A549 (cell line): ENCODE results near the gene RCOR2. TPM values are rescaled to one million over a fixed set of nuclear protein-coding genes. Genes with fewer than 3 reads are reported as not detected.

Experiments used
- ATAC-seq, 2 experiments: fragments of 200-7000 bp in 1 of 2; fragments of >200 bp in 1 of 2; cut with Nextera tagmentation in 1 of 2; cut with Tn5 transposase in 1 of 2; 3 replicates each; pipeline versions ENCODE4 v1.8.0 to v1.9.1; 2018 to 2020; ENCODE audit warnings: mild to moderate bottlenecking in 1 of 2, moderate library complexity in 1 of 2
- CTCF ChIA-PET: fragments of 300-600 bp; sonication (Branson Sonifier 250); formaldehyde crosslinking; extraction: SDS; loops from one replicate; lab custom pipeline; 2021; ENCODE audit warnings: antibody characterized with exemption, inconsistent platforms; lab: Yijun Ruan, JAX
- POLR2A ChIA-PET: fragments of 350-600 bp; formaldehyde crosslinking; extraction: SDS; loops from one replicate; lab custom pipeline; 2021; ENCODE audit warnings: antibody characterized with exemption, inconsistent platforms; lab: Yijun Ruan, JAX
- DNase-seq, 2 experiments: peaks; one replicate each; pipeline versions ENCODE4 v3.0.0 to v3.0.0-alpha.2; 2011 to 2016; ENCODE audit warnings: low read depth in 1 of 2, low spot score in 1 of 2
- FAIRE-seq: peaks from 2 replicates; lab custom pipeline; 2011; peaks lifted over from hg19 to GRCh38; lab: Jason Lieb, UNC
- H3K27ac ChIP-seq, 2 experiments: fragments of >200 bp; sonication (Bioruptor Twin); formaldehyde crosslinking; 3 replicates each; pipeline ENCODE4 v1.5.1; 2016 to 2017
- H3K4me1 ChIP-seq: fragments of >200 bp; sonication (Bioruptor Twin); formaldehyde crosslinking; 3 replicates; pipeline ENCODE4 v1.6.1; 2016
- H3K4me2 ChIP-seq: fragments of >200 bp; sonication (Bioruptor Twin); formaldehyde crosslinking; 3 replicates; pipeline ENCODE4 v1.6.1; 2016
- H3K4me3 ChIP-seq: fragments of >200 bp; sonication (Bioruptor Twin); formaldehyde crosslinking; 3 replicates; pipeline ENCODE4 v1.5.1; 2016
- H3K9me3 ChIP-seq: fragments of >200 bp; sonication (Bioruptor Twin); formaldehyde crosslinking; 3 replicates; pipeline ENCODE4 v1.6.1; 2016
- CEBPB ChIP-seq, 2 experiments: fragments of >200 bp in 1 of 2; sonication (Bioruptor Twin) in 1 of 2; formaldehyde crosslinking in 1 of 2; IDR thresholded peaks; 2 replicates each; pipeline ENCODE4 v1.6.1; 2012 to 2016
- CHD4 ChIP-seq: fragments of 200-600 bp; sonication (generic); IDR thresholded peaks from 2 replicates; pipeline ENCODE4 v1.6.1; 2016; ENCODE audit warnings: antibody characterized with exemption, mild to moderate bottlenecking, borderline replicate concordance
- CTCF ChIP-seq: fragments of >200 bp; sonication (Bioruptor Twin); formaldehyde crosslinking; IDR thresholded peaks from 3 replicates; pipeline ENCODE4 v1.5.1; 2016
- ESRRA ChIP-seq: fragments of 150-350 bp; IDR thresholded peaks from 2 replicates; pipeline ENCODE4 v1.6.1; 2014; ENCODE audit warnings: mild to moderate bottlenecking, low read length, borderline replicate concordance
- FOSB ChIP-seq: fragments of 250-450 bp; sonication (Bioruptor Pico); IDR thresholded peaks from 2 replicates; pipeline ENCODE4 v1.5.0; 2020; ENCODE audit warnings: mild to moderate bottlenecking, moderate library complexity
- FOSL2 ChIP-seq, 2 experiments: fragments of 450-650 bp in 1 of 2; fragments of >200 bp in 1 of 2; sonication (Bioruptor Twin) in 1 of 2; formaldehyde crosslinking; IDR thresholded peaks; 2 replicates each; pipeline versions ENCODE4 v1.5.0 to v1.6.1; 2016 to 2020; ENCODE audit warnings: mild to moderate bottlenecking in 1 of 2, moderate library complexity in 1 of 2
- HEYL ChIP-seq: fragments of 250-450 bp; sonication (Bioruptor Pico); IDR thresholded peaks from 2 replicates; pipeline ENCODE4 v1.8.0; 2021; ENCODE audit warnings: mild to moderate bottlenecking, moderate library complexity
- HOXA7 ChIP-seq: fragments of 250-450 bp; sonication (Bioruptor Pico); IDR thresholded peaks from 2 replicates; pipeline ENCODE4 v1.5.0; 2020; ENCODE audit warnings: mild to moderate bottlenecking, moderate library complexity
- JUN ChIP-seq, 2 experiments: fragments of >200 bp; sonication (Bioruptor Twin); formaldehyde crosslinking; IDR thresholded peaks; 2 replicates in 1 of 2; 3 replicates in 1 of 2; pipeline ENCODE4 v1.6.1; 2016 to 2017
- KDM1A ChIP-seq: fragments of 200-600 bp; sonication (generic); IDR thresholded peaks from 2 replicates; pipeline ENCODE4 v1.6.1; 2016; ENCODE audit warnings: low read depth, mild to moderate bottlenecking
- KDM5A ChIP-seq: fragments of 200-600 bp; sonication (generic); IDR thresholded peaks from 2 replicates; pipeline ENCODE4 v1.6.1; 2016; ENCODE audit warnings: antibody characterized with exemption, mild to moderate bottlenecking
- NR3C1 ChIP-seq: fragments of >200 bp; sonication (Bioruptor Twin); formaldehyde crosslinking; IDR thresholded peaks from 3 replicates; pipeline ENCODE4 v1.6.1; 2017
- PBX3 ChIP-seq: IDR thresholded peaks from 2 replicates; pipeline ENCODE4 v1.6.1; 2012
- RAD21 ChIP-seq, 2 experiments: fragments of >200 bp in 1 of 2; sonication (Bioruptor Twin) in 1 of 2; formaldehyde crosslinking in 1 of 2; IDR thresholded peaks in 1 of 2; conservative IDR thresholded peaks in 1 of 2; 2 replicates in 1 of 2; 3 replicates in 1 of 2; pipeline ENCODE4 v1.6.1; 2012 to 2018; ENCODE audit warnings: inconsistent platforms in 1 of 2
- RNF2 ChIP-seq: fragments of 200-600 bp; sonication (generic); IDR thresholded peaks from 2 replicates; pipeline ENCODE4 v1.6.1; 2016; ENCODE audit warnings: low read depth, mild to moderate bottlenecking, antibody characterized with exemption, moderate library complexity, borderline replicate concordance
- SMC3 ChIP-seq: fragments of >200 bp; sonication (Bioruptor Twin); formaldehyde crosslinking; IDR thresholded peaks from 3 replicates; pipeline ENCODE4 v1.6.1; 2018; ENCODE audit warnings: inconsistent platforms
- SREBF2 ChIP-seq: fragments of 450-650 bp; IDR thresholded peaks from 2 replicates; pipeline ENCODE4 v1.6.1; 2014; ENCODE audit warnings: mild to moderate bottlenecking, moderate library complexity
- ZSCAN20 ChIP-seq: fragments of 250-450 bp; sonication (Bioruptor Pico); IDR thresholded peaks from 2 replicates; pipeline ENCODE4 v1.8.0; 2022; ENCODE audit warnings: mild to moderate bottlenecking, moderate library complexity
- WGBS: methylation state at CpG from one replicate; pipeline ENCODE4 v1.1.6; 2017; ENCODE audit errors: missing lambda C conversion rate; 5-methylcytosine and 5-hydroxymethylcytosine counted together
- polyA plus RNA-seq, 4 experiments: library from polyadenylated mRNA; depleted of rRNA in 3 of 4; stranded (reverse); fragments of >200 nt; fragmentation: RNase III in 1 of 4; extraction: RNeasy Plus Mini Kit Qiagen cat#74134 plus additional on column Dnase treatment in 1 of 4; gene quantifications; 2 replicates in 3 of 4; 3 replicates in 1 of 4; pipeline ENCODE4 v1.2.3, GENCODE V29; 2011 to 2017

The RCOR2 gene
- polyA plus RNA-seq, 2 of the 4 experiments (the other 2 are of a cell fraction) = 0.46 to 2.5 TPM

- CTCF ChIA-PET = interaction anchor here (0.9 to 10.2 kb wide), 5 partner anchors 11 to 184 kb away, joined by 3 to 236 read pairs (median 4); partner anchors contain the start of genes MARK2 and ZFTA
Observed at GRCh38 chr11:63951779-63952536, 35.0 kb upstream of the RCOR2 start.

GRCh38 chr11:63945477-63946163 is 28.7 kb upstream of the RCOR2 start:
- ATAC-seq (peak; percentile 98 to 99), DNase-seq (peak; percentile 75 to 82), FAIRE-seq (no peak)
- ChIA-PET POLR2A (interaction anchor here (1.3 kb wide), 1 partner anchor 107 kb away, joined by 9 read pairs; the partner anchor contains the start of gene MARK2), CTCF (interaction anchor here (0.6 to 10.2 kb wide), 54 partner anchors 9 to 466 kb away, joined by 3 to 236 read pairs (median 5); partner anchors contain the start of genes MARK2, RCOR2, SPINDOC and ZFTA)
- H3K4me3 ChIP-seq = no peak overlapping the region
- peak overlapping the region; percentile 32; the same call in 1 of the 3 replicates for H3K4me2 ChIP-seq
- no peaks in the 10 kb centered on the region for H3K9me3 ChIP-seq
- TF ChIP-seq KDM5A (no peak), SMC3 (peak; percentile 83), CTCF (peak; percentile 71), CHD4 (no peak), JUN (IDR thresholded peaks at IDR 0.05) (no peak), HOXA7 (CRISPR knock-in tag) (no peak), NR3C1 (no peak), RAD21 (conservative IDR thresholded peaks at IDR 0.05 in 1 of 2, IDR thresholded peaks at IDR 0.05 in 1 of 2) (peak; percentile 79 to 81), FOSB (CRISPR knock-in tag) (no peak), HEYL (CRISPR knock-in tag) (no peak), RNF2 (no peak), CEBPB (IDR thresholded peaks at IDR 0.05) (no peak), ESRRA (no peak), PBX3 (no peak)
- WGBS = 55% methylated on average over 14 of the region's 14 CpGs
- 0 out of 6 replicates have a peak overlapping the region, but pooled peaks of 1 of the 2 experiments have one; percentile 10 for H3K27ac ChIP-seq
- peaks cover 9% of the 10 kb centered on the region; the same call in 2 of the 3 replicates for H3K4me1 ChIP-seq

More at GRCh38 chr11:63951779-63952536, 35.0 kb upstream of the RCOR2 start:
- H3K4me1 ChIP-seq = no peaks in the 10 kb centered on the region
- DNase-seq (no peak), FAIRE-seq (no peak), ATAC-seq (no peak)
- WGBS = 91% methylated on average over 20 of the region's 20 CpGs
- no peak overlapping the region for H3K27ac ChIP-seq
- POLR2A ChIA-PET = no interaction called here
- H3K4me3 ChIP-seq = no peak overlapping the region
- no peaks in the 10 kb centered on the region for H3K9me3 ChIP-seq
- no peak for TF ChIP-seq KDM1A
- no peak for TF ChIP-seq HEYL (CRISPR knock-in tag)
- no peak for TF ChIP-seq ZSCAN20 (CRISPR knock-in tag)
- TF ChIP-seq CHD4 = no peak
- no peak for TF ChIP-seq SREBF2
- TF ChIP-seq FOSL2 (IDR thresholded peaks at IDR 0.05) = no peak
- TF ChIP-seq FOSL2 (CRISPR knock-in tag; IDR thresholded peaks at IDR 0.05) = no peak
- H3K4me2 ChIP-seq = no peak overlapping the region
